Hepatocyte (in vitro differentiated cells): ENCODE results near the gene OLFML1. TPM values are rescaled to one million over a fixed set of nuclear protein-coding genes. Genes with fewer than 3 reads are reported as not detected.
A peak's percentile ranks its signal among the peaks of the same experiment; 100 is the strongest.

Experiments
- DNase-seq: peaks from one replicate; pipeline ENCODE4 v3.0.0-alpha.2; 2016; ENCODE audit warnings: low spot score
- H2AFZ ChIP-seq: fragments of 200-600 bp; sonication (generic); 2 replicates; pipeline ENCODE4 v1.6.0; 2016; ENCODE audit warnings: antibody characterized with exemption, mild to moderate bottlenecking
- H3K27ac ChIP-seq: fragments of 200-600 bp; sonication (generic); 2 replicates; pipeline ENCODE4 v1.5.1; 2016; ENCODE audit warnings: mild to moderate bottlenecking
- H3K27me3 ChIP-seq: fragments of 200-600 bp; sonication (generic); 2 replicates; pipeline ENCODE4 v1.6.1; 2016
- H3K36me3 ChIP-seq: fragments of 200-600 bp; sonication (generic); replicated peaks from 2 replicates; pipeline ENCODE4 v1.5.1; 2016; ENCODE audit warnings: low read depth; ENCODE audit not compliant: insufficient read depth
- H3K4me1 ChIP-seq: fragments of 200-600 bp; sonication (generic); 2 replicates; pipeline ENCODE4 v1.5.1; 2016; ENCODE audit warnings: mild to moderate bottlenecking, moderate library complexity; ENCODE audit not compliant: insufficient read depth
- H3K4me2 ChIP-seq: fragments of 200-600 bp; sonication (generic); 2 replicates; pipeline ENCODE4 v1.6.0; 2016
- H3K4me3 ChIP-seq: fragments of 200-600 bp; sonication (generic); 2 replicates; pipeline ENCODE4 v1.5.1; 2016; ENCODE audit warnings: mild to moderate bottlenecking
- H3K79me2 ChIP-seq: fragments of 200-600 bp; sonication (generic); 2 replicates; pipeline ENCODE4 v1.6.0; 2017; ENCODE audit warnings: mild to moderate bottlenecking
- H3K9me2 ChIP-seq: fragments of 200-600 bp; sonication (generic); replicated peaks from 2 replicates; pipeline ENCODE4 v1.6.0; 2017; ENCODE audit warnings: mild to moderate bottlenecking; ENCODE audit not compliant: insufficient read depth
- H3K9me3 ChIP-seq: fragments of 200-600 bp; sonication (generic); 2 replicates; pipeline ENCODE4 v1.5.1; 2016; ENCODE audit warnings: low read depth, mild to moderate bottlenecking
- H4K20me1 ChIP-seq: fragments of 200-600 bp; sonication (generic); 2 replicates; pipeline ENCODE4 v1.6.0; 2016; ENCODE audit warnings: mild to moderate bottlenecking; ENCODE audit not compliant: insufficient read depth, poor library complexity, severe bottlenecking
- EZH2 ChIP-seq: fragments of 200-600 bp; sonication (generic); IDR thresholded peaks from 2 replicates; pipeline ENCODE4 v1.6.1; 2016; ENCODE audit warnings: antibody characterized with exemption, mild to moderate bottlenecking, borderline replicate concordance
- EZH2phosphoT487 ChIP-seq: fragments of 200-600 bp; sonication (generic); IDR thresholded peaks from one replicate; pipeline ENCODE4 v1.6.1; 2018; ENCODE audit warnings: antibody characterized with exemption, mild to moderate bottlenecking, low read depth, moderate library complexity; ENCODE audit not compliant: unreplicated experiment, severe bottlenecking
- WGBS: methylation state at CpG from one replicate; pipeline ENCODE4 v1.1.6; 2016; ENCODE audit warnings: low lambda C conversion rate; ENCODE audit errors: missing lambda C conversion rate; 5-methylcytosine and 5-hydroxymethylcytosine counted together
- polyA plus RNA-seq: library from polyadenylated mRNA; unstranded; fragments of >200 nt; fragmentation: Nextera tagmentation; extraction: Ambion mirVana; gene quantifications from 2 replicates; pipeline ENCODE4 v1.2.1, GENCODE V29; 2016
- total RNA-seq: library from RNA; depleted of rRNA; stranded (reverse); fragments of >200 nt; gene quantifications from 2 replicates; pipeline ENCODE4 v1.2.3, GENCODE V29; 2014
- TF ChIP-seq, protein P1 (sequence below): fragments of 200-600 bp; sonication (generic); IDR thresholded peaks from 2 replicates; pipeline ENCODE4 v1.5.1; 2016; ENCODE audit warnings: antibody characterized with exemption, mild to moderate bottlenecking; ENCODE audit not compliant: poor library complexity

The OLFML1 gene
- total and polyA plus RNA-seq, 2 experiments from 2014 or later, result 9.3 to 10.9 TPM

DNA sequence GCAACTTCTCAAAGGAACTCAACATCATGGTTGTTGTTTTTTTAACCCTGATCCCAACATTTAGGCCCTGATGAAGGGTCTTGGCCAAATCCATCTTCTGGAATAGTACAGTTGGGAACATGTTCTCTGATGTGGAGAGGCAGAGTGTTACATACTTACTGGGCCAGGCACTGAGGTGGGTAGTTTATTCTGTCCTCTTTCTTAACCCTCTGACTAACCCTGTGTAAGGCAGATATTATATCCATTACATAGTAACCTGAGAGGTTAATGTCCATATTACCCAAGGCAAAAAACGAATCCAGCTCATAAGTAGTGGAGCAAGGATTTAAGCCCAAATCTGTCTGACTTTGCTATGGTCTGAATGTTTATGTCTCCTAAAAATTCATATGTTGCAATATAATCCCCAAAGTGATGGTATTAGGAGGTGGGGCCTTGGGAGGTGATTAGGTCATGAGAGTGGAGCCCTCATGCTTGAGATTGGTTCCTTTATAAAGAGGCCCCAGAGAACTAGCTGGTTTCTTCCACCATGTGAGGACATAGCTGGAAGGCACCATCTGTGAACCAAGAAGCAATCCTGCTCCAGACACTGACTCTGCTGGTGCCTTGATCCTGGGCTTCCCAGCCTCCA lies 44.8 kb downstream of the OLFML1 start:
- WGBS, result 90% methylated on average over 1 of the region's 1 CpG
- no peaks in the 10 kb centered on the region for H3K36me3 ChIP-seq
- H3K79me2 ChIP-seq, result peaks cover 47% of the 10 kb centered on the region
- no peak overlapping the region for H2AFZ ChIP-seq
- H3K4me3 ChIP-seq, result no peak overlapping the region
- no peaks in the 10 kb centered on the region for H3K9me3 ChIP-seq
- peaks cover 6% of the 10 kb centered on the region for H3K4me1 ChIP-seq
- H3K27me3 ChIP-seq, result no peaks in the 10 kb centered on the region
- no peaks in the 10 kb centered on the region for H3K9me2 ChIP-seq
- DNase-seq, result no peak
- no peak overlapping the region for H3K27ac ChIP-seq
- no peak overlapping the region for H3K4me2 ChIP-seq
- TF ChIP-seq, protein P1, sequence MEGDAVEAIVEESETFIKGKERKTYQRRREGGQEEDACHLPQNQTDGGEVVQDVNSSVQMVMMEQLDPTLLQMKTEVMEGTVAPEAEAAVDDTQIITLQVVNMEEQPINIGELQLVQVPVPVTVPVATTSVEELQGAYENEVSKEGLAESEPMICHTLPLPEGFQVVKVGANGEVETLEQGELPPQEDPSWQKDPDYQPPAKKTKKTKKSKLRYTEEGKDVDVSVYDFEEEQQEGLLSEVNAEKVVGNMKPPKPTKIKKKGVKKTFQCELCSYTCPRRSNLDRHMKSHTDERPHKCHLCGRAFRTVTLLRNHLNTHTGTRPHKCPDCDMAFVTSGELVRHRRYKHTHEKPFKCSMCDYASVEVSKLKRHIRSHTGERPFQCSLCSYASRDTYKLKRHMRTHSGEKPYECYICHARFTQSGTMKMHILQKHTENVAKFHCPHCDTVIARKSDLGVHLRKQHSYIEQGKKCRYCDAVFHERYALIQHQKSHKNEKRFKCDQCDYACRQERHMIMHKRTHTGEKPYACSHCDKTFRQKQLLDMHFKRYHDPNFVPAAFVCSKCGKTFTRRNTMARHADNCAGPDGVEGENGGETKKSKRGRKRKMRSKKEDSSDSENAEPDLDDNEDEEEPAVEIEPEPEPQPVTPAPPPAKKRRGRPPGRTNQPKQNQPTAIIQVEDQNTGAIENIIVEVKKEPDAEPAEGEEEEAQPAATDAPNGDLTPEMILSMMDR, result no peak
- TF ChIP-seq EZH2phosphoT487 (no peak), EZH2 (no peak)
- no peaks in the 10 kb centered on the region for H4K20me1 ChIP-seq

DNA sequence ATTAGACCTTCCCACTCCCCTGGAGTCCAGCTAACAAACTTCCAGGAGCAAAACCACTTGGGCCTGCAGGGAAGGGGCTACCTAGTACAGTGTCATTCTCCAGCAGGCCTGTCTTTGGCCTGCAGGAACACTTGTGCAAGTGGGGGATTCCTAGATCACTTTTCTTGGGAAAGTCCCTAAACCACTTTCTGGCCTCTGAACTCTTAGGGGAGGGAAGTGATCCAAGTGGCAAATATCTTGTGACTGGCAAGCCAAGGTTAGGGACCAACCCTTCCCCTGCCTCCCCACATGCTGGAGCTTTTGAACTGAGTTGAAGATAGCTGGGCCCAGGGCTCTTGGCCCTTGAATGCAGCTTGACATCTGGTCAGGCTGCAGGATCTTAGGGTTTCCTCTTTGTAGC lies 45.7 kb downstream of the OLFML1 start:
- Histone ChIP-seq H3K27ac (no peak overlapping the region), H3K9me3 (no peaks in the 10 kb centered on the region), H3K79me2 (peaks cover 41% of the 10 kb centered on the region), H3K36me3 (no peaks in the 10 kb centered on the region), H3K4me2 (no peak overlapping the region), H2AFZ (no peak overlapping the region), H4K20me1 (no peaks in the 10 kb centered on the region), H3K4me1 (peaks cover 11% of the 10 kb centered on the region), H3K27me3 (no peaks in the 10 kb centered on the region), H3K9me2 (no peaks in the 10 kb centered on the region), H3K4me3 (no peak overlapping the region)
- no peak for DNase-seq
- TF ChIP-seq EZH2phosphoT487 (no peak), EZH2 (no peak)
- TF ChIP-seq, protein P1, result no peak

DNA sequence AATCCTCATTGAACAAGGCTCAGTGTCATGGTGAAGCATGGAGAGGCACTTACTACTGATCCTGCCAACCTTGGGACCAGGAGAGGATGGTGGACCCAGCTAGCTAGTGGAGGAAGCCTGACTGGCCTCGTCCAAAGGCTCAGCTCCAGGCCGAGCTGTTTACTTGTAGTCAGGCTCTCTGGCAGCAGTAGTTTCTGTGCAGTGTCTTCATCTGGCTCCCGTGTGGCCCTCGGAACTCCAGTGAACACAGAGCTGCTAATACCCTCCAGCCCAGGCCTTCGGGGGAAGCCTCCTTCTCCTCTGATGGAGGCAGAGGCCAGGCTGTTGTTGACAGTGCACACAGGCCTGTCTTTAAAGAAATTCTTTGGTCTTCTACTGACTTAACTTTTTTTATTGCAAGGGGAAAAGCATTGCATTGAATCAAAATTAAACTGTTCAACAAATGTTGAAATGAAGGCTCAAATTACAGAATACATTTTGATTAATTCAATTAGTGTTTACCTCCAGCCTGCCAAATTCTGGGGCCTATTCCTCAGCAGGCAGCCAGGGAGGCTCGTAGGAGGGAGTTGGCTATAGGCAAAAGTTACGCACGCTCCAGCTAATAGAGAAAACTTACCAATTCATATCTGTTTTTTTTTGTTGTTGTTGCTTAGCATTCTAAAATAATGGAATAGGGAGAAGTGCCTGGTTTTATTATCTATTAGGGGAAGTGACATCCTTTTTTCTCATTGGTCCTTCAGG lies 47.3 kb downstream of the OLFML1 start:
- DNase-seq, result no peak
- peak overlapping the region; percentile 8 for H3K27ac ChIP-seq
- WGBS, result 79% methylated on average over 8 of the region's 8 CpGs

More for the DNA sequence above, 47.3 kb downstream of the OLFML1 start:
- Histone ChIP-seq H3K4me1 (peaks cover 11% of the 10 kb centered on the region), H3K27me3 (no peaks in the 10 kb centered on the region), H3K79me2 (peaks cover 29% of the 10 kb centered on the region), H2AFZ (no peak overlapping the region), H3K9me3 (no peaks in the 10 kb centered on the region), H4K20me1 (no peaks in the 10 kb centered on the region), H3K9me2 (no peaks in the 10 kb centered on the region), H3K4me3 (no peak overlapping the region), H3K4me2 (no peak overlapping the region), H3K36me3 (no peaks in the 10 kb centered on the region)
- TF ChIP-seq EZH2, result no peak
- TF ChIP-seq EZH2phosphoT487, result no peak
- TF ChIP-seq, protein P1, result no peak
